Hepatocyte (in vitro differentiated cells): Measurements from ENCODE around the gene SLC12A7. TPM values are rescaled to one million over a fixed set of nuclear protein-coding genes. Genes with fewer than 3 reads are reported as not detected.

Experiments used
- DNase-seq: peaks from one replicate; pipeline ENCODE4 v3.0.0-alpha.2; 2016; ENCODE audit warnings: low spot score
- H2AFZ ChIP-seq: fragments of 200-600 bp; sonication (generic); 2 replicates; pipeline ENCODE4 v1.6.0; 2016; ENCODE audit warnings: antibody characterized with exemption, mild to moderate bottlenecking
- H3K27ac ChIP-seq: fragments of 200-600 bp; sonication (generic); 2 replicates; pipeline ENCODE4 v1.5.1; 2016; ENCODE audit warnings: mild to moderate bottlenecking
- H3K27me3 ChIP-seq: fragments of 200-600 bp; sonication (generic); 2 replicates; pipeline ENCODE4 v1.6.1; 2016
- H3K36me3 ChIP-seq: fragments of 200-600 bp; sonication (generic); replicated peaks from 2 replicates; pipeline ENCODE4 v1.5.1; 2016; ENCODE audit warnings: low read depth; ENCODE audit not compliant: insufficient read depth
- H3K4me1 ChIP-seq: fragments of 200-600 bp; sonication (generic); 2 replicates; pipeline ENCODE4 v1.5.1; 2016; ENCODE audit warnings: mild to moderate bottlenecking, moderate library complexity; ENCODE audit not compliant: insufficient read depth
- H3K4me2 ChIP-seq: fragments of 200-600 bp; sonication (generic); 2 replicates; pipeline ENCODE4 v1.6.0; 2016
- H3K4me3 ChIP-seq: fragments of 200-600 bp; sonication (generic); 2 replicates; pipeline ENCODE4 v1.5.1; 2016; ENCODE audit warnings: mild to moderate bottlenecking
- H3K79me2 ChIP-seq: fragments of 200-600 bp; sonication (generic); 2 replicates; pipeline ENCODE4 v1.6.0; 2017; ENCODE audit warnings: mild to moderate bottlenecking
- H3K9me2 ChIP-seq: fragments of 200-600 bp; sonication (generic); replicated peaks from 2 replicates; pipeline ENCODE4 v1.6.0; 2017; ENCODE audit warnings: mild to moderate bottlenecking; ENCODE audit not compliant: insufficient read depth
- H3K9me3 ChIP-seq: fragments of 200-600 bp; sonication (generic); 2 replicates; pipeline ENCODE4 v1.5.1; 2016; ENCODE audit warnings: low read depth, mild to moderate bottlenecking
- H4K20me1 ChIP-seq: fragments of 200-600 bp; sonication (generic); 2 replicates; pipeline ENCODE4 v1.6.0; 2016; ENCODE audit warnings: mild to moderate bottlenecking; ENCODE audit not compliant: insufficient read depth, poor library complexity, severe bottlenecking
- EZH2 ChIP-seq: fragments of 200-600 bp; sonication (generic); IDR thresholded peaks from 2 replicates; pipeline ENCODE4 v1.6.1; 2016; ENCODE audit warnings: antibody characterized with exemption, mild to moderate bottlenecking, borderline replicate concordance
- EZH2phosphoT487 ChIP-seq: fragments of 200-600 bp; sonication (generic); IDR thresholded peaks from one replicate; pipeline ENCODE4 v1.6.1; 2018; ENCODE audit warnings: antibody characterized with exemption, mild to moderate bottlenecking, low read depth, moderate library complexity; ENCODE audit not compliant: unreplicated experiment, severe bottlenecking
- WGBS: methylation state at CpG from one replicate; pipeline ENCODE4 v1.1.6; 2016; ENCODE audit warnings: low lambda C conversion rate; ENCODE audit errors: missing lambda C conversion rate; 5-methylcytosine and 5-hydroxymethylcytosine counted together
- polyA plus RNA-seq: library from polyadenylated mRNA; unstranded; fragments of >200 nt; fragmentation: Nextera tagmentation; extraction: Ambion mirVana; gene quantifications from 2 replicates; pipeline ENCODE4 v1.2.1, GENCODE V29; 2016
- total RNA-seq: library from RNA; depleted of rRNA; stranded (reverse); fragments of >200 nt; gene quantifications from 2 replicates; pipeline ENCODE4 v1.2.3, GENCODE V29; 2014
- TF ChIP-seq, protein P1 (sequence below): fragments of 200-600 bp; sonication (generic); IDR thresholded peaks from 2 replicates; pipeline ENCODE4 v1.5.1; 2016; ENCODE audit warnings: antibody characterized with exemption, mild to moderate bottlenecking; ENCODE audit not compliant: poor library complexity

Gene SLC12A7
- total and polyA plus RNA-seq, 2 experiments from 2014 or later, result 30.2 to 34.3 TPM

DNA sequence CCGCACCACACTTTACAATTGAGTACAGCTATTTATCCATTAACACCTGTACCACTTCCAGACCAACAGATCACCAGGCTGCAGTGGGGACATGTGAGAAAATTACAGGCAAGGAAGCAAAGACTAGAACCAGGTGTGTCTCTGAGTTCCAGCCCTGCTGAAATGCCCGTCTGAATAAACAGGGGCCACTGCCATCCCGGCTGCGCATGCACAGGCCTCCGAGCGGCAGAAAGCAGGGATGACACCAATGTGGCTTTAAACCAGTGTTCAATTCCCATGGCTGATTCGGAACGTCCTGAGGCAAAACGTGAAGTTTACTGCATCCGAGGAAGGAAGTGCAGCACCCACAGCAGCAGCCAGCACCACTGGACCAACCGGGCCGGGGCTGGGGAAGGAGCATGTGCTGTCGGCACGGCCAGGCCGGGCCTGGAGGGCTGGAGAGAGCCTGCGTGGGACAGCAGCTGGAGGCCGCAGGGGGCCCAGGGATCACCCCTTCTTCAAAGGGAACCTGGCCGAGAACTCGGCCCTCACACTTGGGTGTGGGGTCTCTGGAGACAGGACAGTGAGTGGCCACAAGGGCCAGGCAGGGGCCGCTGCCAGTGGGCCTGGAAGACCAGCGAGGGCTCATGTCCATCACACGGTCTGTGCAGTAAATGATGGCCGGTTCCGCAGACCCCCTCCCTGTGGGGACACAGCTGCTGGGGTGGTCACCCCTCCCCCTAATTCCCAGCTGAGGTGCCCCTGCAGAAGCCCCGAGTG is 33.0 kb upstream of the SLC12A7 start:
- Histone ChIP-seq H3K4me3 (no peak overlapping the region), H3K9me2 (no peaks in the 10 kb centered on the region), H3K4me2 (no peak overlapping the region), H3K27me3 (no peaks in the 10 kb centered on the region), H3K36me3 (no peaks in the 10 kb centered on the region), H3K79me2 (no peaks in the 10 kb centered on the region), H3K9me3 (no peaks in the 10 kb centered on the region), H3K27ac (no peak overlapping the region), H3K4me1 (no peaks in the 10 kb centered on the region), H4K20me1 (no peaks in the 10 kb centered on the region), H2AFZ (no peak overlapping the region)
- TF ChIP-seq EZH2 (no peak), EZH2phosphoT487 (no peak)
- TF ChIP-seq, protein P1, sequence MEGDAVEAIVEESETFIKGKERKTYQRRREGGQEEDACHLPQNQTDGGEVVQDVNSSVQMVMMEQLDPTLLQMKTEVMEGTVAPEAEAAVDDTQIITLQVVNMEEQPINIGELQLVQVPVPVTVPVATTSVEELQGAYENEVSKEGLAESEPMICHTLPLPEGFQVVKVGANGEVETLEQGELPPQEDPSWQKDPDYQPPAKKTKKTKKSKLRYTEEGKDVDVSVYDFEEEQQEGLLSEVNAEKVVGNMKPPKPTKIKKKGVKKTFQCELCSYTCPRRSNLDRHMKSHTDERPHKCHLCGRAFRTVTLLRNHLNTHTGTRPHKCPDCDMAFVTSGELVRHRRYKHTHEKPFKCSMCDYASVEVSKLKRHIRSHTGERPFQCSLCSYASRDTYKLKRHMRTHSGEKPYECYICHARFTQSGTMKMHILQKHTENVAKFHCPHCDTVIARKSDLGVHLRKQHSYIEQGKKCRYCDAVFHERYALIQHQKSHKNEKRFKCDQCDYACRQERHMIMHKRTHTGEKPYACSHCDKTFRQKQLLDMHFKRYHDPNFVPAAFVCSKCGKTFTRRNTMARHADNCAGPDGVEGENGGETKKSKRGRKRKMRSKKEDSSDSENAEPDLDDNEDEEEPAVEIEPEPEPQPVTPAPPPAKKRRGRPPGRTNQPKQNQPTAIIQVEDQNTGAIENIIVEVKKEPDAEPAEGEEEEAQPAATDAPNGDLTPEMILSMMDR, result no peak
- WGBS, result 86% methylated on average over 25 of the region's 25 CpGs
- no peak for DNase-seq

DNA sequence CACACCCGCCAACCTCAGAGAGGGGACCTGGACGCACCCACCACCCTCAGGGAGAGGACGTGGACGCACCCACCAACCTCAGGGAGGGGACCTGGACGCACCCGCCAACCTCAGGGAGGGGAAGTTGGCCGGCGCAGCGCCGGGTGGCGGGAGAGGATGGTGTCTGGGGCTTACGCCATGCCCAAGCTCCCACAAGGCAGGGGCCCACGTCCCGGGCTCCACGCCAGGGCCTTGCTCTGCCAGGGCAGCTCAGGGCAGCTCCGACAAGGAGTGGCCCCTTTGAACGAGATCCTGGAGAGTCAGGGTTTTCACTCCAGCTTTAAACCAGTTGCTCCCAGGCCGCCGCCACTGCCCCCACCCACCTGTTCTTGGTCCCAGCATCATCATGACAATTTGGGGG is 32.2 kb upstream of the SLC12A7 start:
- Histone ChIP-seq H3K27ac (no peak overlapping the region), H3K4me2 (no peak overlapping the region), H4K20me1 (no peaks in the 10 kb centered on the region), H3K4me3 (no peak overlapping the region), H3K36me3 (no peaks in the 10 kb centered on the region), H3K27me3 (no peaks in the 10 kb centered on the region), H3K79me2 (no peaks in the 10 kb centered on the region), H3K9me3 (no peaks in the 10 kb centered on the region), H2AFZ (no peak overlapping the region), H3K4me1 (no peaks in the 10 kb centered on the region), H3K9me2 (no peaks in the 10 kb centered on the region)
- WGBS, result 92% methylated on average over 19 of the region's 19 CpGs
- no peak for TF ChIP-seq EZH2
- TF ChIP-seq EZH2phosphoT487, result no peak
- TF ChIP-seq, protein P1, result no peak
- no peak for DNase-seq

DNA sequence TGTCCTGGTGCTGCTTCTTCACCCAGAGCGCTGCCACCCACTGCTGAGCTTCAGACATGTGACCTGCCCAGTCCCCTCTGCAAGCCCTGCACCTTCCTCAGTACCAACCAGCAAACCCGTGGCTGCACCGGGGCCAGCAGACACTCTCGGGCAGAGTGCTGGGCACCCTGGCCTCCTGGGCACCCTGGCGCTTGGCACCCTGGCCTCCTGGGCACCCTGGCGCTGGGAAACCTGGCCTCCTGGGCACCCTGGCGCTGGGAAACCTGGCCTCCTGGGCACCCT is 31.7 kb upstream of the SLC12A7 start:
- DNase-seq, result no peak
- H3K27ac ChIP-seq, result no peak overlapping the region
- H3K79me2 ChIP-seq, result no peaks in the 10 kb centered on the region
- H3K4me2 ChIP-seq, result no peak overlapping the region
- no peak for TF ChIP-seq EZH2
- TF ChIP-seq, protein P1, result no peak
- TF ChIP-seq EZH2phosphoT487, result no peak
- H3K9me2 ChIP-seq, result no peaks in the 10 kb centered on the region
- H3K36me3 ChIP-seq, result no peaks in the 10 kb centered on the region
- no peaks in the 10 kb centered on the region for H3K27me3 ChIP-seq
- no peak overlapping the region for H2AFZ ChIP-seq
- H3K9me3 ChIP-seq, result no peaks in the 10 kb centered on the region
- H3K4me3 ChIP-seq, result no peak overlapping the region
- no peaks in the 10 kb centered on the region for H3K4me1 ChIP-seq
- WGBS, result 97% methylated on average over 7 of the region's 7 CpGs
- no peaks in the 10 kb centered on the region for H4K20me1 ChIP-seq
